IMR-90 (cell line): Measurements from ENCODE around the gene ALK. TPM values are rescaled to one million over a fixed set of nuclear protein-coding genes. Genes with fewer than 3 reads are reported as not detected.

ENCODE experiments used
- ATAC-seq: fragments of 200-7000 bp; cut with Tn5 transposase; 2 replicates; pipeline ENCODE4 v1.9.1; 2020; ENCODE audit warnings: low read depth, mild to moderate bottlenecking, moderate library complexity
- BruUV-seq: library from RNA; stranded (reverse); fragments of 400-500 nt; replicated peaks from 2 replicates; lab custom pipeline; 2021; lab: Mats Ljungman, UMichigan
- CTCF ChIA-PET: fragments of 300-600 bp; formaldehyde crosslinking; extraction: SDS; loops from one replicate; lab custom pipeline; 2021; ENCODE audit warnings: antibody characterized with exemption; lab: Yijun Ruan, JAX
- POLR2A ChIA-PET: fragments of 300-600 bp; sonication (Branson Sonifier 250); formaldehyde crosslinking; loops from one replicate; lab custom pipeline; 2022; ENCODE audit warnings: antibody characterized with exemption; ENCODE audit not compliant: unreplicated experiment; lab: Charles Lee
- DNase-seq: peaks from one replicate; pipeline ENCODE4 v3.0.0; 2013
- H2AFZ ChIP-seq: replicated peaks from 2 replicates; pipeline ENCODE3; 2013; ENCODE audit warnings: low read length, mild to moderate bottlenecking; ENCODE audit not compliant: poor library complexity
- H2AK5ac ChIP-seq: 2 replicates; pipeline ENCODE4 v1.6.1; 2013; ENCODE audit warnings: low read depth, low read length, inconsistent platforms
- H2AK9ac ChIP-seq: replicated peaks from 2 replicates; pipeline ENCODE3; 2013; ENCODE audit warnings: mild to moderate bottlenecking, low read depth, low read length, moderate library complexity; ENCODE audit not compliant: poor library complexity
- H2BK120ac ChIP-seq: 2 replicates; pipeline ENCODE4 v1.6.1; 2013; ENCODE audit warnings: low read depth, low read length, inconsistent platforms
- H2BK15ac ChIP-seq: 3 replicates; pipeline ENCODE4 v1.6.1; 2013; ENCODE audit warnings: low read depth, low read length, inconsistent platforms
- H2BK20ac ChIP-seq: 2 replicates; pipeline ENCODE4 v1.6.1; 2013; ENCODE audit warnings: low read depth, mild to moderate bottlenecking, inconsistent platforms, low read length, moderate library complexity
- H2BK5ac ChIP-seq: 2 replicates; pipeline ENCODE4 v1.6.1; 2013; ENCODE audit warnings: mild to moderate bottlenecking, low read depth, low read length, inconsistent platforms; ENCODE audit not compliant: poor library complexity, severe bottlenecking
- H3K14ac ChIP-seq: replicated peaks from 2 replicates; pipeline ENCODE4 v1.6.1; 2013; ENCODE audit warnings: low read depth, low read length, inconsistent platforms
- H3K18ac ChIP-seq: 2 replicates; pipeline ENCODE4 v1.6.1; 2013; ENCODE audit warnings: low read depth, low read length, control low read depth
- H3K23ac ChIP-seq: 2 replicates; pipeline ENCODE4 v1.6.1; 2013; ENCODE audit warnings: low read depth, low read length, inconsistent platforms
- H3K27ac ChIP-seq: 2 replicates; pipeline ENCODE4 v1.5.1; 2013; ENCODE audit warnings: mild to moderate bottlenecking, control low read depth, low read length; ENCODE audit not compliant: insufficient read depth
- H3K27me3 ChIP-seq: 2 replicates; pipeline ENCODE4 v1.6.1; 2013; ENCODE audit warnings: low read length; ENCODE audit not compliant: control insufficient read depth, insufficient read depth
- H3K36me3 ChIP-seq: 2 replicates; pipeline ENCODE4 v1.6.1; 2013; ENCODE audit warnings: low read length, mixed read lengths; ENCODE audit not compliant: control insufficient read depth, insufficient read depth
- H3K4ac ChIP-seq: 2 replicates; pipeline ENCODE4 v1.6.1; 2013; ENCODE audit warnings: low read depth, low read length, inconsistent platforms
- H3K4me1 ChIP-seq: 2 replicates; pipeline ENCODE4 v1.6.1; 2013; ENCODE audit warnings: low read length, mixed read lengths; ENCODE audit not compliant: control insufficient read depth, insufficient read depth
- H3K4me2 ChIP-seq: 2 replicates; pipeline ENCODE4 v1.6.1; 2013; ENCODE audit warnings: low read depth, mild to moderate bottlenecking, control low read depth, low read length, moderate library complexity
- H3K4me3 ChIP-seq: 2 replicates; pipeline ENCODE4 v1.5.1; 2013; ENCODE audit warnings: low read depth, mild to moderate bottlenecking, control low read depth, low read length, moderate library complexity; ENCODE audit not compliant: insufficient read depth
- H3K56ac ChIP-seq: 2 replicates; pipeline ENCODE4 v1.6.1; 2013; ENCODE audit warnings: low read length, inconsistent platforms; ENCODE audit not compliant: insufficient read depth; ENCODE audit errors: extremely low read depth
- H3K79me1 ChIP-seq, 2 experiments: 2 replicates each; pipeline ENCODE4 v1.6.1; 2013; ENCODE audit warnings: low read length in 2 of 2, inconsistent platforms in 1 of 2, low read depth in 1 of 2
- H3K9ac ChIP-seq: 2 replicates; pipeline ENCODE4 v1.6.1; 2013; ENCODE audit warnings: low read depth, low read length, control low read depth
- H3K9me1 ChIP-seq: 2 replicates; pipeline ENCODE4 v1.6.1; 2013; ENCODE audit warnings: low read length, inconsistent platforms; ENCODE audit not compliant: insufficient read depth
- H3K9me3 ChIP-seq: 2 replicates; pipeline ENCODE4 v1.6.1; 2013; ENCODE audit warnings: low read length; ENCODE audit not compliant: control insufficient read depth, insufficient read depth
- H4K20me1 ChIP-seq: 2 replicates; pipeline ENCODE4 v1.6.1; 2013; ENCODE audit warnings: low read length, inconsistent platforms; ENCODE audit not compliant: insufficient read depth
- H4K5ac ChIP-seq: 2 replicates; pipeline ENCODE4 v1.6.1; 2013; ENCODE audit warnings: mild to moderate bottlenecking, low read depth, low read length, control low read depth
- H4K8ac ChIP-seq, 2 experiments: 2 replicates each; pipeline ENCODE4 v1.6.1; 2013; ENCODE audit warnings: low read depth in 2 of 2, low read length in 2 of 2, control low read depth in 1 of 2, inconsistent platforms in 1 of 2
- H4K91ac ChIP-seq: 2 replicates; pipeline ENCODE4 v1.6.1; 2013; ENCODE audit warnings: low read depth, low read length, inconsistent platforms; ENCODE audit not compliant: insufficient read depth
- CEBPB ChIP-seq: IDR thresholded peaks from 2 replicates; pipeline ENCODE4 v1.6.1; 2012; ENCODE audit warnings: low read depth, low read length, improper control_type of control experiment
- FOS ChIP-seq: fragments of 150-350 bp; IDR thresholded peaks from 2 replicates; pipeline ENCODE4 v1.6.1; 2016; ENCODE audit warnings: low read depth, low read length
- SMC3 ChIP-seq: fragments of 150-350 bp; IDR thresholded peaks from 2 replicates; pipeline ENCODE4 v1.6.1; 2016; ENCODE audit warnings: low read depth, mild to moderate bottlenecking, antibody characterized with exemption, low read length, moderate library complexity
- WGBS, 2 experiments: methylation state at CpG; one replicate each; pipeline versions ENCODE4 v1.1.5 to v1.1.7; 2013; ENCODE audit warnings: missing lambda C conversion rate in 2 of 2; ENCODE audit not compliant: insufficient read length in 1 of 2; ENCODE audit errors: extremely low coverage in 2 of 2; 5-methylcytosine and 5-hydroxymethylcytosine counted together
- dilution Hi-C: fragments of 300-500 bp; cut with HindIII; formaldehyde crosslinking; loops from one replicate; pipeline ENCODE4 v1.14.3; 2018; ENCODE audit warnings: low sequenced_read_pairs; ENCODE audit not compliant: unreplicated experiment
- in situ Hi-C: fragments of 300-500 bp; cut with MboI; formaldehyde crosslinking; loops from 3 replicates; pipeline ENCODE4 v1.14.3; 2019; ENCODE audit warnings: low sequenced_read_pairs, inconsistent platforms, mixed read lengths
- intact Hi-C: fragments of 100-400 bp; cut with micrococcal nuclease; formaldehyde crosslinking; loops from 2 replicates; pipeline ENCODE4 v1.10.0; 2022
- polyA plus RNA-seq, 3 experiments: library from polyadenylated mRNA; depleted of rRNA; stranded (reverse); fragments of >200 nt; gene quantifications; 2 replicates each; pipeline ENCODE4 v1.2.3, GENCODE V29; 2012; ENCODE audit warnings: low replicate concordance in 1 of 3
- total RNA-seq: library from RNA; depleted of rRNA; stranded (reverse); fragments of >200 nt; gene quantifications from 2 replicates; pipeline ENCODE4 v1.2.3, GENCODE V29; 2012
- TF ChIP-seq, protein P1 (sequence below): conservative IDR thresholded peaks from 2 replicates; pipeline ENCODE4 v1.5.1; 2012; ENCODE audit warnings: mild to moderate bottlenecking, low read depth, low read length, improper control_type of control experiment

Gene ALK
- total and polyA plus RNA-seq, 2 of the 4 experiments (the other 2 are of a cell fraction) = not detected

DNA sequence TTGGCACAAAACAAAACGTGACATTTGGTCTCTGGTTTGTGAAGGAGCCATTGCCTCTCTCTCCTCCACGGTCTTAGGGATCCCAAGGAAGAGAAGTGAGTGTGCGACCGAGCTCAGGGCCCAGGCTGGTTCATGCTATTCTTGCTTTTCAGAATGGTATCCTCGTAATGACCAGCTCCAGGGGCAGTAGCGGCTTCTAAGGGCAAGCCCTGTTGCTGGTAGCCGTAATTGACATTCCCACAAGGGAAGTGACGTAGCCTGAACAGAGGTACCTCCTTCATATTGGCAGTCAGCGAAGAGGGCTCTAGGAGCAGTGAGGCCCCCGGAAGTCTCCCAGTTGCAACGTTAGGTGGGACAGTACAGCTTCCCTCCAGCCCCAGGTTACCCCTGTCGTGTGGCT is 728.3 kb downstream of the ALK start:
- Histone ChIP-seq H4K91ac (peak overlapping the region; percentile 12; the same call in 1 of the 2 replicates), H3K36me3 (no peaks in the 10 kb centered on the region; the same call in 1 of the 2 replicates), H3K27ac (no peak overlapping the region), H3K27me3 (no peaks in the 10 kb centered on the region), H2BK5ac (peak overlapping the region; percentile 5), H2AFZ (no peak overlapping the region), H4K5ac (no peak overlapping the region), H3K9ac (no peak overlapping the region), H2BK15ac (no peak overlapping the region), H3K79me1 (no peaks in the 10 kb centered on the region), H3K4ac (no peak overlapping the region; the same call in 1 of the 2 replicates), H3K4me3 (no peak overlapping the region), H3K9me1 (no peaks in the 10 kb centered on the region), H3K14ac (no peak overlapping the region), H3K18ac (0 out of 2 replicates have a peak overlapping the region, but pooled peaks have one; percentile 13), H4K20me1 (no peaks in the 10 kb centered on the region), H3K4me1 (no peaks in the 10 kb centered on the region), H2AK5ac (no peak overlapping the region), H3K4me2 (no peak overlapping the region), H4K8ac (no peak overlapping the region), H3K23ac (no peak overlapping the region), H2BK20ac (no peak overlapping the region), H2BK120ac (no peak overlapping the region; the same call in 1 of the 2 replicates), H3K9me3 (no peaks in the 10 kb centered on the region), H3K56ac (no peak overlapping the region), H2AK9ac (no peak overlapping the region)
- in situ Hi-C loops (loop anchor here (5.0 kb wide), 1 partner anchor 236 kb away; no protein-coding TSS in a partner anchor), intact Hi-C loops (no loop called here), dilution Hi-C loops (no loop called here)
- no peak for ATAC-seq
- TF ChIP-seq, protein P1, sequence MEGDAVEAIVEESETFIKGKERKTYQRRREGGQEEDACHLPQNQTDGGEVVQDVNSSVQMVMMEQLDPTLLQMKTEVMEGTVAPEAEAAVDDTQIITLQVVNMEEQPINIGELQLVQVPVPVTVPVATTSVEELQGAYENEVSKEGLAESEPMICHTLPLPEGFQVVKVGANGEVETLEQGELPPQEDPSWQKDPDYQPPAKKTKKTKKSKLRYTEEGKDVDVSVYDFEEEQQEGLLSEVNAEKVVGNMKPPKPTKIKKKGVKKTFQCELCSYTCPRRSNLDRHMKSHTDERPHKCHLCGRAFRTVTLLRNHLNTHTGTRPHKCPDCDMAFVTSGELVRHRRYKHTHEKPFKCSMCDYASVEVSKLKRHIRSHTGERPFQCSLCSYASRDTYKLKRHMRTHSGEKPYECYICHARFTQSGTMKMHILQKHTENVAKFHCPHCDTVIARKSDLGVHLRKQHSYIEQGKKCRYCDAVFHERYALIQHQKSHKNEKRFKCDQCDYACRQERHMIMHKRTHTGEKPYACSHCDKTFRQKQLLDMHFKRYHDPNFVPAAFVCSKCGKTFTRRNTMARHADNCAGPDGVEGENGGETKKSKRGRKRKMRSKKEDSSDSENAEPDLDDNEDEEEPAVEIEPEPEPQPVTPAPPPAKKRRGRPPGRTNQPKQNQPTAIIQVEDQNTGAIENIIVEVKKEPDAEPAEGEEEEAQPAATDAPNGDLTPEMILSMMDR = no peak
- no peak for TF ChIP-seq FOS
- no peak for TF ChIP-seq SMC3
- no peak for TF ChIP-seq CEBPB
- no peak for DNase-seq
- ChIA-PET POLR2A (no interaction called here), CTCF (no interaction called here)
- 95% methylated on average over 4 of the region's 12 CpGs; no CpG with 5 or more reads in 1 of the 2 experiments for WGBS, 2 experiments
- no TSS peak for BruUV-seq
